AG20443 (cell line): ENCODE results near the gene KNL1.
"Not testable (repeated sequence)": the region's sequence is repeated elsewhere in the genome, so short reads cannot be mapped to it uniquely, and the experiment has no call there.

Experiments
- DNase-seq: peaks from one replicate; pipeline ENCODE4 v3.0.0; 2012; ENCODE audit warnings: low spot score, mixed read lengths

Gene KNL1

DNA sequence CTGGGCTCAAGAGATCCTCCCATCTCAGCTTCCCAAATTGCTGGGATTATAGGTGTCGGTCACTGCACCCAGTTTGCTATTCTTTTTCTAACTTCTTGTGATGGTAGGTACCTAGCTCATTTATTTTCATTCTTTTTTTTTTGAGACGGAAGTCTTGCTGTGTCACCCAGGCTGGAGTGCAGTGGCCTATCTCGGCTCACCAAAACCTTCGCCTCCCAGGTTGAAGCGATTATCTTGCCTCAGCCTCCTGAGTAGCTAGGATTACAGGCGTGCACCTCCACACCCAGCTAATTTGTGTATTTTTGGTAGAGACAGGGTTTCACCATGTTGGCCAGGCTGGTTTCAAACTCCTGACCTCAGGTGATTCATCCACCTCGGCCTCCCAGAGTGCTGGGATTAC, 70.9 kb downstream of the KNL1 start:
- DNase-seq, result no peak

DNA sequence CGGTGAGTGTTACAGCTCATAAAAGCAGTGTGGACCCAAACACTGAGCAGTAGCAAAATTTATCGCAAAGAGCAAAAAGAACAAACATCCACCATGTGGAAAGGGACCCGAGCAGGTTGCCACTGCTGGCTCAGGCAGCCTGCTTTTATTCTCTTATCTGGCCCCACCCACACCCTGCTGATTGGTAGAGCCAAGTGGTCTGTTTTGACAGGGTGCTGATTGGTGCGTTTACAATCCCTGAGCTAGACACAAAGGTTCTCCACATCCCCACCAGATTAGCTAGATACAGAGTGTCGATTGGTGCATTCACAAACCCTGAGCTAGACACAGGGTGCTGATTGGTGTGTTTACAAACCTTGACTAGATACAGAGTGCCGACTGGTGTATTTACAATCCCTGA, 82.2 kb downstream of the KNL1 start:
- not testable (repeated sequence) for DNase-seq

DNA sequence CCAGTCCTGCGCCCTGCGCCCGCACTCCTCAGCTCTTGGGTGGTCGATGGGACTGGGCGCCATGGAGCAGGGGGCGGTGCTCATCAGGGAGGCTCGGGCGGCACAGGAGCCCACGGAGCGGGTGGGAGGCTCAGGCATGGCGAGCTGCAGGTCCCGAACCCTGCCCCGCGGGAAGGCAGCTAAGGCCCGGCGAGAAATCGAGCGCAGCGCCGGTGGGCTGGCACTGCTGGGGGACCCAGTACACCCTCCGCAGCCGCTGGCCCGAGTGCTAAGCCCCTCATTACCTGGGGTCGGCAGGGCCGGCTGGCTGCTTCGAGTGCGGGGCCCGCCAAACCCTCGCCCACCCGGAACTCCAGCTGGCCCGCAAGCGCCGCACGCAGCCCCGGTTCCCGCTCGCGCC, 82.9 kb downstream of the KNL1 start:
- DNase-seq, result not testable (repeated sequence)

DNA sequence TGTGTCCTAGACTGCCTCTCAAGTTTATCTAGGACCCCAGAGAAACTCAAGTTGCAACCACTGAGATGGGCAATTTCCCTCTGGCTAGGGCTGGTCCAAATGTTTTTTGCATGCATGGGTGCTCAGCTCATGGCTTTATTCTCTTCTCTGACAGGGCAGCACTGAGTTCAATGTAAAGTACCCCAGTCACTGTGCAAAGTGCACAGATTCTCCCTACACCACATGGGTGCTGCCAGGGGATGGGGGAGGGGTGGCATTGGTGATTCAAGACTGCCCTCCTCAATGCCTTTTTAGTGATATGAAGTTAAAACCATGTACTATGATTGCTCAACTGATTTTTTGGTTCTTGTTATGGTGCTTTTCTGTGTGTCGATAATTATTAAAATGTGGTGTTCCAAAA, 86.1 kb downstream of the KNL1 start:
- no peak for DNase-seq

DNA sequence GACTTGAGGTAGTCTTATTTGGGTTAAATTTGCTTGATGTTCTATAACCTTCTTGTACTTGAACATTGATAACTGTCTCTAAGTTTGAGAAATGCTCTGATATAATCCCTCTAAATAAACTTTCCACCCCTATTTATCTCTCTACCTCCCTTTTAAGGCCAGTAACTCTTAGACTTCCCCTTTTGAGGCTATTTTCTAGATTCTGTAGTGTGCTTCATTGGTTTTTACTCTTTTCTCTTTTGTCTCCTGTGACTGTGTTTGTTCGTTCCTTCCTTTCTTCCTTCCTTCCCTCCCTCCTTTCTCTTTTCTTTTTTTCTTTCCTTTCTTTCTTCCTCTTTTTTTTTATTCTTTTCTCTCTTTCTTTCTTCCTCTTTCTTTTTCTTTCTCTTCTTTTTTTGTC, 86.9 kb downstream of the KNL1 start:
- DNase-seq, result not testable (repeated sequence)

DNA sequence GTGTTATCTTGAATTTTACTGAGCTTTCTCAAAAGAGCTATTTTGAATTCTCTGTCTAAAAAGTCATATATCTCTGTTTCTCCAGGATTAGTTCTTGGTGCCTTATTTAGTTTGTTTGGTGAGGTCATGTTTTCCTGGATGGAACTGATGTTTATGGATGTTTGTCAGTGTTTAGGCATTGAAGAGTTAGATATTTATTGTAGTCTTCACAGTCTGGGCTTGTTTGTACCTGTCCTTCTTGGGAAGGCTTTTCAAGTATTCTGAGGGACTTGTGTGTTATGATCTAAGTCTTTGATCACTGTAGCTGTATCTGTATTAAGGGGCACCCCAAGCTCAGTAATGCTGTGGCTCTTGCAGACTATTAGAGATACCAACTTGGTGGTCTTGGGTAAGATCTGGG, 90.3 kb downstream of the KNL1 start:
- no peak for DNase-seq

DNA sequence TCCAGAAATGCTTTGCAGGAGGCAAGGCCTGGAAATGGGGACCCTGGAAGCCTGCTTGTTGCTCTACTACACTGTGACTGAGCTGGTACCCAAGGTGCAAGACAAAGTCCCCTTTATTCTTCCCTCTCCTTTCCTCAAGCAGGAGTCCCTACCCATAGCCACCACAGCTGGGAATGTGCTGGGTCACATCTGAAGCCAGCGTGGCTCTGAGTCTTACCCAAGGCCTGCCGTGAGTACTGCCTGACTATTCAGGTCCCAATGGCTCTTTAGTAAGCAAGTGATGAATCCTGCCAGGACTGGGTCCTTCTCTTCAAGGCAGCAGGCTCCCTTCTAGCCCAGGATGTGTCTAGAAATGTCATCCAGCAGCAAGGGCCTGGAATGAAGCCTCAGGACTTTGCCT, 91.3 kb downstream of the KNL1 start:
- DNase-seq, result no peak

DNA sequence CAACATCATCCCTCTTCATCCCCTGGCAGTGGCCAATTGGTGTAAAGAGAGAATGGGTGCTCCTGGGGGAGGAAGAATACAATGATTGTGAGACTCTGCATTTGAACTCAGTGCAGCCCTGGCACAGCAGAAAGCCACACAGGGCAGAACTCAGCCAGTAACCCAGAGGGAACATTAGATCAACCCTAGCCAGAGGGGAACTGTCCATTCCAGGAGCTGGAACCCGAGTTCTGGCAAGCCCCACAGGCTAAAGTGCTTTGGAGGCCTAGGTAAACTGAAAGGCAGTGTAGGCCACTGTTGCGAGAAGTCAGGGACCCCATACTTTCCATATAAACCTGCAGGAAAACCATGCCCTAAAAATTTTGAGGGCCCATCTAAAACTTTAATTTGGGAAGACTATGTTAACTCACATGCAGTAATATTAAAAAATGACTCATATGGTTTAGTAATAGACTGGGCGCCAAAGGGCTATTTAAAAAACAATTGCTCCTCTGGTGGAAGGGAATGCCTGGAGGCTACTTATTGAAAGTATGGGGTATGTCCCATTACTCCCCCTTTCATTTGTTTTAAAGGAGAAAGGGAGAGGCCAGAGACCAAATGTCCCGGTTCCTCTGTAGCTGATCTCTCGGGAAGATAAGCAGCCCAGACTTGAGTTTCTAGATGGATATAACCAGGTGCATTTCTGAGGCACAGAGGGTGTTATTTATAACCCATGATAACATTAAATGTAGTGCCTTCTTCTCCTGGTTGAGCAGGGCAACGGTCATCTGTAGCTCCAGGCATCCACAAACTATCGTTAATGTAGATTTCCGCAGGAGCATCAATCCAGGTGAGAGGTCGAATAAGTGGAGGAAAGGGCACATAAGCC, 95.1 kb downstream of the KNL1 start:
- DNase-seq, result no peak

DNA sequence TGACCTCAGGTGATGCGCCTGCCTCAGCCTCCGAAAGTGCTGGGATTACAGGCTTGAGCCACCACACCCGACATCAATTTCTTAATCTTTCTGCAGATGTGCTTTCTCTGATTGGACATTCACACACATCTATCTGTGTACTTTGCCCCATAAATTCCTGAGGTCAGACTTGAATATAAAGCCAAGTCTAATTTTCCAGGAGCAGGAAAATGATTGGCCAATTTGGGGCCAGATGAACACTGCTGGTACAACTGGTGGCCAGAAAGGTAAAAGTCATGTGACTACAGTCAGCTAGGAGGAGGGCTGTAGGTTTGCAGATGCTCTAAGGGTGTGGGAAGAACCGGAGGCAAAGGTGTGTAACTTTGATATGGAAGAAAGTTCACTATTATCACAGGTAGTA, 97.7 kb downstream of the KNL1 start:
- DNase-seq, result no peak

DNA sequence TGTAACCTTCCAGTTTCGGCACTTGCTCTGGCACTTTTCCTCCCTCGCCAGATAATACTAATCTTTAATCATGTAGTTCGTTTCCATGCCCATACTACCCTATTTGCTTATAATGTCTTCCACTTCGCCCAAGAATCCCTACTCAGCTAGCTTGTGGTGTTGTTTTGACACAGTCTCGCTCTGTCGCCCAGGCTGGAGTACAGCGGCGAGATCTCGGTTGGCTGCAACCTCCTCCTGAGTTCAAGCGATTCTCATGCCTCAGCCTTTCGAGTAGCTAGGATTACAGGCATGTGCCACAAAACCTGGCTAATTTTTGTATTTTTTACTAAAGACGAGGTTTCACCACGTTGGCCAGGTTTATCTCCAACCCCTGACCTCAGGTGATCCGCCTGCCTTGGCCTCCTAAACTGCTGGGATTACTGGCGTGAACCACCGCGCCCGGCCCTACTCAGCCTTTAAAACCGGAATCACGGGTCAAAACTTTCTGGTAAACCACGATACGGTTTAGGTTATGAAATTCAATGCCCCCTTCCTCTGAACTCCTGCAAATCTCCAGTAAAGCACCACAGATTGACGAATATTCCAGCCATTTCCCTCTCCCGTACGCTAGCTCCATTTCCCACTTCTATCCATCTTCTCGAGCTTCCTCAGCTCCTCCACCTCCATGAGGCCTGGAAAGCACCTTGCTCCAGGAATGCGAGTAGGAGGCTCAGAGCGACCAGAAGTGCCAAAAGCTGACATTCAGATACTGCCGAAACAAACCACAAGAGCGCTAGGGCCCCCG, 100.0 kb downstream of the KNL1 start:
- DNase-seq, result no peak

DNA sequence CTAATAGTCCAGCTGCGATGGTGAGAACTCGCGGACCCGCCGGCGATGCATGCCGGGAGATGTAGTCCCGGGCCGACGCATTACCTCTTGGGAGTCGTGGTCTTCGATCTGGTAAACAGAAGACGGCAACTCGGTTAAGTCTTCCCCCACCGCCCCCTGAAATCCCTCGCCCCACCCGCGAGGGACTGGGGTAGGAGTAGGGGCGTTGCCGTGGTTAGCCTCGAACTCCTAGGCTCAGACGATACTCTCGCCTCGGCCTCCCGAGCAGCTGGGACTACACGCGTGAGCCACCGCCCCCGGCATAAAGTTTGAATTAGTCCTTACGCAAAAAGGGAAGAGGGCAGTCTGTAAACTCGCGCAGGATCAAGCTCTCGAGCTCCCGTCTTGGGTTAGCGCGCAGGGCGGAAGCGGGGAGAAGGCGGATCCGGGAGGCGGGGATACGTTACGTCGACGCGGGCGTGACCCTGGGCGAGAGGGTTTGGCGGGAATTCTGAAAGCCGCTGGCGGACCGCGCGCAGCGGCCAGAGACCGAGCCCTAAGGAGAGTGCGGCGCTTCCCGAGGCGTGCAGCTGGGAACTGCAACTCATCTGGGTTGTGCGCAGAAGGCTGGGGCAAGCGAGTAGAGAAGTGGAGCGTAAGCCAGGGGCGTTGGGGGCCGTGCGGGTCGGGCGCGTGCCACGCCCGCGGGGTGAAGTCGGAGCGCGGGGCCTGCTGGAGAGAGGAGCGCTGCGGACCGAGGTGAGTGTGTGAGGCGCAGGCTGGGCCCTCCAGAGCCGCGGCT, 100.8 kb downstream of the KNL1 start, which contains the start of gene RAD51:
TSS of gene RAD51 (plus strand) at position 487 of the 781 bp plus-strand sequence. CDS start 3,585 bp downstream, outside the sequence.
- peak; percentile 98 for DNase-seq

DNA sequence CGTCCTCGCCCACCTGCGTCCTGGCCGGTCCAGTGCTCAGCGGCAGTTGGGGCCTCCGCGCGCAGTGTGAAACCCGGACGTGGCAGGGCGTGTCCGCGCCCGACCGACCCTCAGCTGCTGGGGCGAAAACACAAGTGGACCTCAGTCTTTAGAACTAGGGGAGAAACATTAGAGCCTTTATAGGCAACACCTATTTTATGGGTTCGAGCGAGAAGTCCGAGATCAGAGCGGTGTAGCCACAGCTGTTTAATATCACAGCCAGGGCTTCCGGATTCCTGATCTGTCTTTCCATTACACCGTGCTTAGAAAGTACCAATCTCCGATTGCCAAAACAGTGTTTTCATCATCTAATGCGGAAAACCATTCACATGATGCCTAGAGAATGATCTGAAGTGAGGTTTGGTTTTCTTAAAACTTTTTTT, 101.4 kb downstream of the KNL1 start:
- DNase-seq, result peak; percentile 46

DNA sequence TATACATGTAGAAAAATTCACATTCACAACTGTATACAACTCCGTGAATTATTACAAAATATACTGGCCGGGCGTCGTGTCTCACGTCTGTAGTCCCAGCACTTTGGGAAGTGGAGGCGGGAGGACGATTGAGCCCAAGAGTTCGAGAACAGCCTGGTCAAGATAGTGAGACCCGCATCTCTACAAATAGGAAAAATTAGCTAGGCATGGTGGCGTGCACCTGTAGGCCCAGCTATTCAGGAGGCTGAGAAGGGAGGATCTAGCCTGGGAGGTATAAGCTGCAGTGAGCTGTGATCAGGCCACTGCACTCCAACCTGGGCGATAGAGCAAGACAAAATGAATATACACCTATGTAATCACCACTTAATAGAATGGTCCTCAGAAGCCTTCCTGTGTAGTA, 102.2 kb downstream of the KNL1 start:
- DNase-seq, result no peak

DNA sequence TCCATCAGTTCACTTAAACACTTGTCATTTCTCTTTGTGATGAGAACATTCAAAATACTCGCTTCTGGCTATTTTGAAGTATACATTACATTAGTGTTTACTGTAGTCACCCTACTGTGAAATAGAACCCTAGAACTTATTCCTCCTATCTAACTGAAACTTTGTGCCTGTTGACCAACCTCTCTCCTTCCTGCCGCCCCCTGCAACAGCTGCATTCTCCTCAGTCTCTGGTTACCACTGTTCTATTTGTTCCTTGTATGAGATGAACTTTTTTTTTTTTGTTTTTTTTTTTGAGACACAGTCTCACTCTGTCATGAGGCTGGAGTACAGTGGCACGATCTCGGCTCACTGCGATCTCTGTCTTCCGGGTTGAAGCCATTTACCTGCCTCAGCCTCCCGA, 103.9 kb downstream of the KNL1 start:
- no peak for DNase-seq

DNA sequence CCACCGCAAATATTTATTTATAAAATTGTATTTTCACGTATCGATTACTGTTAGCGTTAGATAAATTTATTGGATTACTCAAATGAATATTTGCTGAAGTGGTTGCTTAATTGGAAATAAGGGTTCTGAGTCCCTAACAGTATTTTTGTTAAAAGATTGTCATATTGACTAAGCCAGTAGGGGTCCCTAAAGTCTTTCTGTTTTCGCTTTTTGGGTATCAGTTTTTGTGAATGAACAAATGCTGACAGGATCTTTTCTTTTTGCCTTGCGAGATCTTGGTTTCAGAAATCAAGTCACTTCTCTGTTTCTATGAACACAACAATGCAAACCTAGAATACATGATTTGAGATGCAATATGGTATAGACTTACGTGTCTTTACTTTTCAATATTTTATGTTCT, 108.0 kb downstream of the KNL1 start:
- DNase-seq, result peak; percentile 14

DNA sequence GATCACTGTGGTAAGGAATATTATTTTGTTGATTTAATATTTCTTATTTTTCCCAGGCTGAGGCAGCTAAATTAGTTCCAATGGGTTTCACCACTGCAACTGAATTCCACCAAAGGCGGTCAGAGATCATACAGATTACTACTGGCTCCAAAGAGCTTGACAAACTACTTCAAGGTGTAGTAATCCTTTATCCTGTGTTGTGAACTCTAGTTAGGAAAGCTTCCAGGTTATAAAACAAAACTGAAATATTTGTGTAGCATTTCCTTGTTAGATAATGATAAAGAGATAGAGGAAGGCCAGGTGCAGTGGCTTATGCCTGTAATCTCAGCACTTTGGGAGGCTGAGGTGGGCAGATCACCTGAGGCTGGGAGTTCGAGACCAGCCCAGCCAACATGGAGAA, 112.1 kb downstream of the KNL1 start:
- DNase-seq, result no peak
